BLaER1 (cell line): ENCODE results near the gene CFH.
"Not testable (repeated sequence)": the region's sequence is repeated elsewhere in the genome, so short reads cannot be mapped to it uniquely, and the experiment has no call there.

Experiments used
- H3K27ac ChIP-seq: shearing (Covaris generic); formaldehyde crosslinking; 2 replicates; pipeline ENCODE4 v1.8.1; 2022
- H3K27me3 ChIP-seq: shearing (Covaris generic); formaldehyde crosslinking; 2 replicates; pipeline ENCODE4 v1.8.1; 2022
- H3K36me3 ChIP-seq: shearing (Covaris generic); formaldehyde crosslinking; 2 replicates; pipeline ENCODE4 v1.8.1; 2022
- H3K4me1 ChIP-seq: shearing (Covaris generic); formaldehyde crosslinking; 2 replicates; pipeline ENCODE4 v1.8.1; 2022
- H3K4me2 ChIP-seq: shearing (Covaris generic); formaldehyde crosslinking; 2 replicates; pipeline ENCODE4 v1.8.1; 2022
- H3K4me3 ChIP-seq: shearing (Covaris generic); formaldehyde crosslinking; 2 replicates; pipeline ENCODE4 v1.8.1; 2022
- H3K9ac ChIP-seq: shearing (Covaris generic); formaldehyde crosslinking; 2 replicates; pipeline ENCODE4 v1.8.1; 2022
- H3K9me3 ChIP-seq: shearing (Covaris generic); formaldehyde crosslinking; 2 replicates; pipeline ENCODE4 v1.8.1; 2022
- H4K20me1 ChIP-seq: shearing (Covaris generic); formaldehyde crosslinking; 2 replicates; pipeline ENCODE4 v1.8.1; 2022
- Cebpa-rat ChIP-seq: shearing (Covaris generic); IDR thresholded peaks from 2 replicates; pipeline ENCODE4 v1.8.1; 2022

CFH gene

GRCh38 chr1:196689001-196689400, 37.2 kb downstream of the CFH start:
- H3K9ac ChIP-seq: no peak overlapping the region
- H3K36me3 ChIP-seq: no peaks in the 10 kb centered on the region
- no peak overlapping the region for H3K4me2 ChIP-seq
- no peaks in the 10 kb centered on the region for H3K4me1 ChIP-seq
- TF ChIP-seq Cebpa-rat: no peak
- H3K27me3 ChIP-seq: no peaks in the 10 kb centered on the region
- no peaks in the 10 kb centered on the region for H3K9me3 ChIP-seq
- no peak overlapping the region for H3K4me3 ChIP-seq
- H4K20me1 ChIP-seq: no peaks in the 10 kb centered on the region
- no peak overlapping the region for H3K27ac ChIP-seq

GRCh38 chr1:196690582-196690981, 38.7 kb downstream of the CFH start:
- H3K27me3 ChIP-seq: no peaks in the 10 kb centered on the region
- H3K4me3 ChIP-seq: no peak overlapping the region
- H4K20me1 ChIP-seq: no peaks in the 10 kb centered on the region
- no peak overlapping the region for H3K27ac ChIP-seq
- no peak for TF ChIP-seq Cebpa-rat
- H3K36me3 ChIP-seq: no peaks in the 10 kb centered on the region
- no peak overlapping the region for H3K9ac ChIP-seq
- no peak overlapping the region for H3K4me2 ChIP-seq
- no peaks in the 10 kb centered on the region for H3K9me3 ChIP-seq
- H3K4me1 ChIP-seq: no peaks in the 10 kb centered on the region

- H3K27ac ChIP-seq: no peak overlapping the region
- no peaks in the 10 kb centered on the region for H3K36me3 ChIP-seq
- H3K9me3 ChIP-seq: no peaks in the 10 kb centered on the region
- no peak overlapping the region for H3K4me2 ChIP-seq
- H3K4me3 ChIP-seq: no peak overlapping the region
- no peaks in the 10 kb centered on the region for H3K27me3 ChIP-seq
- H3K4me1 ChIP-seq: no peaks in the 10 kb centered on the region
- H3K9ac ChIP-seq: no peak overlapping the region
- no peak for TF ChIP-seq Cebpa-rat
- H4K20me1 ChIP-seq: no peaks in the 10 kb centered on the region
Observed at GRCh38 chr1:196698993-196699392, 47.1 kb downstream of the CFH start.

- Histone ChIP-seq H3K9ac (no peak overlapping the region), H3K27ac (no peak overlapping the region), H3K4me1 (no peaks in the 10 kb centered on the region), H4K20me1 (no peaks in the 10 kb centered on the region), H3K27me3 (no peaks in the 10 kb centered on the region), H3K4me2 (no peak overlapping the region), H3K9me3 (no peaks in the 10 kb centered on the region), H3K36me3 (no peaks in the 10 kb centered on the region), H3K4me3 (no peak overlapping the region)
- TF ChIP-seq Cebpa-rat: no peak
Observed at GRCh38 chr1:196701144-196701543, 49.3 kb downstream of the CFH start.

GRCh38 chr1:196709892-196710291, 58.0 kb downstream of the CFH start:
- H4K20me1 ChIP-seq, H3K4me1 ChIP-seq, H3K4me2 ChIP-seq, H3K27ac ChIP-seq, H3K9me3 ChIP-seq, H3K27me3 ChIP-seq, H3K36me3 ChIP-seq, H3K4me3 ChIP-seq, H3K9ac ChIP-seq: not testable (repeated sequence)

GRCh38 chr1:196717868-196718267, 66.0 kb downstream of the CFH start:
- TF ChIP-seq Cebpa-rat: no peak

GRCh38 chr1:196723325-196724185, 71.7 kb downstream of the CFH start:
- H3K4me3 ChIP-seq: no peak overlapping the region
- H4K20me1 ChIP-seq: no peaks in the 10 kb centered on the region
- H3K9ac ChIP-seq: no peak overlapping the region
- H3K27me3 ChIP-seq: no peaks in the 10 kb centered on the region
- H3K4me1 ChIP-seq: no peaks in the 10 kb centered on the region
- no peaks in the 10 kb centered on the region for H3K9me3 ChIP-seq
- no peak overlapping the region for H3K27ac ChIP-seq
- TF ChIP-seq Cebpa-rat: no peak
- H3K36me3 ChIP-seq: no peaks in the 10 kb centered on the region
- no peak overlapping the region for H3K4me2 ChIP-seq

More at GRCh38 chr1:196717868-196718267, 66.0 kb downstream of the CFH start:
- no peak overlapping the region for H3K4me2 ChIP-seq
- no peaks in the 10 kb centered on the region for H3K36me3 ChIP-seq
- no peaks in the 10 kb centered on the region for H3K27me3 ChIP-seq
- H3K27ac ChIP-seq: no peak overlapping the region
- no peak overlapping the region for H3K9ac ChIP-seq
- no peaks in the 10 kb centered on the region for H4K20me1 ChIP-seq
- H3K9me3 ChIP-seq: no peaks in the 10 kb centered on the region
- H3K4me1 ChIP-seq: no peaks in the 10 kb centered on the region
- no peak overlapping the region for H3K4me3 ChIP-seq

GRCh38 chr1:196732526-196732925, 80.7 kb downstream of the CFH start:
- H3K36me3 ChIP-seq: no peaks in the 10 kb centered on the region
- no peaks in the 10 kb centered on the region; the same call in 1 of the 2 replicates for H3K9me3 ChIP-seq
- no peak overlapping the region for H3K9ac ChIP-seq
- no peaks in the 10 kb centered on the region for H4K20me1 ChIP-seq
- no peaks in the 10 kb centered on the region for H3K27me3 ChIP-seq
- no peaks in the 10 kb centered on the region for H3K4me1 ChIP-seq
- H3K4me2 ChIP-seq: no peak overlapping the region
- H3K27ac ChIP-seq: no peak overlapping the region
- no peak overlapping the region for H3K4me3 ChIP-seq
- TF ChIP-seq Cebpa-rat: no peak

- Histone ChIP-seq H3K27ac (no peak overlapping the region), H3K4me2 (no peak overlapping the region), H4K20me1 (no peaks in the 10 kb centered on the region), H3K9ac (no peak overlapping the region), H3K36me3 (no peaks in the 10 kb centered on the region), H3K4me3 (no peak overlapping the region), H3K4me1 (no peaks in the 10 kb centered on the region), H3K27me3 (no peaks in the 10 kb centered on the region), H3K9me3 (peaks cover 6% of the 10 kb centered on the region)
- no peak for TF ChIP-seq Cebpa-rat
Observed at GRCh38 chr1:196733091-196733970, 81.5 kb downstream of the CFH start.

- H3K9ac ChIP-seq: no peak overlapping the region
- H4K20me1 ChIP-seq: no peaks in the 10 kb centered on the region
- H3K4me2 ChIP-seq: no peak overlapping the region
- H3K36me3 ChIP-seq: peaks cover 3% of the 10 kb centered on the region; the same call in 1 of the 2 replicates
- peaks cover 13% of the 10 kb centered on the region for H3K9me3 ChIP-seq
- no peak overlapping the region for H3K4me3 ChIP-seq
- no peak for TF ChIP-seq Cebpa-rat
- no peaks in the 10 kb centered on the region for H3K4me1 ChIP-seq
- H3K27me3 ChIP-seq: no peaks in the 10 kb centered on the region
- H3K27ac ChIP-seq: no peak overlapping the region
Observed at GRCh38 chr1:196734006-196734405, 82.2 kb downstream of the CFH start.
